HG03135 (cell line): Measurements from ENCODE around the gene NDUFAF7.
"Not testable (repeated sequence)": the region's sequence is repeated elsewhere in the genome, so short reads cannot be mapped to it uniquely, and the experiment has no call there.

Experiments used
- ATAC-seq: cut with Tn5 transposase; IDR thresholded peaks from one replicate; pipeline ENCODE4 v1.9.1; 2021; ENCODE audit warnings: mild to moderate bottlenecking, moderate library complexity; ENCODE audit not compliant: unreplicated experiment

The NDUFAF7 gene

GRCh38 chr2:37231241-37232130 lies at the start of gene NDUFAF7, which contains the start of gene CEBPZ:
NDUFAF7 (plus strand) TSS chr2:37231658; CDS start chr2:37231706, 48 bp downstream.
CEBPZ (minus strand) TSS chr2:37231596; CDS start chr2:37231567, 29 bp downstream.
- ATAC-seq = peak; percentile 88

- ATAC-seq = no peak
Measured at GRCh38 chr2:37181726-37182684, 49.5 kb upstream of the NDUFAF7 start.

GRCh38 chr2:37188570-37188969 lies 42.9 kb upstream of the NDUFAF7 start, which contains the start of gene SULT6B1:
SULT6B1 (minus strand) TSS chr2:37188670; CDS start chr2:37188640, 30 bp downstream.
- ATAC-seq = no peak

GRCh38 chr2:37189452-37190153 lies 41.9 kb upstream of the NDUFAF7 start:
- no peak for ATAC-seq

GRCh38 chr2:37190290-37190689 lies 41.2 kb upstream of the NDUFAF7 start:
- ATAC-seq = no peak

- ATAC-seq = no peak
Measured at GRCh38 chr2:37191253-37191652, 40.2 kb upstream of the NDUFAF7 start.

GRCh38 chr2:37191747-37192146 lies 39.7 kb upstream of the NDUFAF7 start:
- no peak for ATAC-seq

GRCh38 chr2:37192551-37192950 lies 38.9 kb upstream of the NDUFAF7 start:
- ATAC-seq = no peak

- ATAC-seq = not testable (repeated sequence)
Measured at GRCh38 chr2:37195862-37196319, 35.6 kb upstream of the NDUFAF7 start.

GRCh38 chr2:37196320-37197195 lies 34.9 kb upstream of the NDUFAF7 start, which contains the start of gene CEBPZOS:
CEBPZOS (plus strand) TSS chr2:37196496; CDS start chr2:37199705, 3,209 bp downstream.
- peak; percentile 73 for ATAC-seq

- no peak for ATAC-seq
Measured at GRCh38 chr2:37198681-37199065, 32.8 kb upstream of the NDUFAF7 start.

- no peak for ATAC-seq
Measured at GRCh38 chr2:37201208-37201607, 30.2 kb upstream of the NDUFAF7 start.

- no peak for ATAC-seq
Measured at GRCh38 chr2:37201766-37202165, 29.7 kb upstream of the NDUFAF7 start.

GRCh38 chr2:37203708-37204107 lies 27.8 kb upstream of the NDUFAF7 start:
- ATAC-seq = no peak

- not testable (repeated sequence) for ATAC-seq
Measured at GRCh38 chr2:37205071-37205661, 26.3 kb upstream of the NDUFAF7 start.

- no peak for ATAC-seq
Measured at GRCh38 chr2:37205689-37206341, 25.6 kb upstream of the NDUFAF7 start.

GRCh38 chr2:37206760-37207159 lies 24.7 kb upstream of the NDUFAF7 start:
- ATAC-seq = not testable (repeated sequence)

GRCh38 chr2:37211212-37211611 lies 20.2 kb upstream of the NDUFAF7 start:
- no peak for ATAC-seq
